Kasumi-1 (cell line): ENCODE data around the gene NOTCH2.
"Not testable (repeated sequence)": the region's sequence is repeated elsewhere in the genome, so short reads cannot be mapped to it uniquely, and the experiment has no call there.

Experiments used
- DNase-seq, 2 experiments: peaks; one replicate each; lab custom pipeline; 2025; lab: John Stamatoyannopoulos, UW

Gene NOTCH2

DNA sequence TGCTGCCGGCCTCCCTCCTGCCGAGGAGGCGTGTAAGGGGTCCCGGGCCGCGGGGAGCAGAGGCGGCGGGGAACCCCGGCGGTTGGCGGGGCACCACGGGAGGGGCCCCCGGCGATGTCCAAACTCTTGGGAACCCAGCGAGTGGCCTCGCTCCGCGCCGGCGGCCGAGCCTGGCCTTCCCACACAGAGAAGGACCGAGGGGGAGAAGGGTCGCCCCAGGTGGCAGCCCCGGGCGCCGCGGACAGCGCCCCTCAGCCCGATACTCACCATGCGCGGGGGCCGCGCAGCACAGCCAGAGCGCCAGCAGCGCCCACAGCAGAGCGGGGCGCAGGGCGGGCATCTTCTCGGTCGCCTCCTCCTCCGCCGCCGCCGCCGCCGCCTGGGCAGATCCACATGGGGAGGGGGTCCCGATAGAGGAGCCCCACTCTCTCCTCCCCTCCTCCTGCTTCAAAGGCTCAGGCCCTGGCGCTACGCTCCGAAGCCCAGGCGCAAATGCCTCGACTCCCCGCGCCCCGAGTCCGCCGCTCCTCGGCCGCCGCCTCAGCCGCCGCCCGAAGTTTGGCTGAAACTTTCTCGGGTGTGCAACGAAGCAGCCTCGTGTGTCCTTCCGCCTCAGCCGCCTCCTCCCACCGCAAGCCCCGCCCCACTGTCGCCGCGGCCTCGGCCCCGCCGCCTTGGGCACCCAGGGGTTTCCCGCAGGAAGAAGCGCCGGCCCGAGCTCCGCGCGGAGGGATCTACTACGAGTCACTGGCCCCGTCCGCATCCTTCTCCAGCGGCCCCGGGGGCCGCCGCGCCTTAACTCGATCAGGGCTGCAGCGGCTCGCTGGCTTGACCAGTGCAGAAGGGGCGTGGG, at the start of gene NOTCH2:
NOTCH2 (minus strand) TSS at position 596 of the 853 bp plus-strand sequence; CDS start at position 340, 256 bp downstream.
- not testable (repeated sequence) for DNase-seq

DNA sequence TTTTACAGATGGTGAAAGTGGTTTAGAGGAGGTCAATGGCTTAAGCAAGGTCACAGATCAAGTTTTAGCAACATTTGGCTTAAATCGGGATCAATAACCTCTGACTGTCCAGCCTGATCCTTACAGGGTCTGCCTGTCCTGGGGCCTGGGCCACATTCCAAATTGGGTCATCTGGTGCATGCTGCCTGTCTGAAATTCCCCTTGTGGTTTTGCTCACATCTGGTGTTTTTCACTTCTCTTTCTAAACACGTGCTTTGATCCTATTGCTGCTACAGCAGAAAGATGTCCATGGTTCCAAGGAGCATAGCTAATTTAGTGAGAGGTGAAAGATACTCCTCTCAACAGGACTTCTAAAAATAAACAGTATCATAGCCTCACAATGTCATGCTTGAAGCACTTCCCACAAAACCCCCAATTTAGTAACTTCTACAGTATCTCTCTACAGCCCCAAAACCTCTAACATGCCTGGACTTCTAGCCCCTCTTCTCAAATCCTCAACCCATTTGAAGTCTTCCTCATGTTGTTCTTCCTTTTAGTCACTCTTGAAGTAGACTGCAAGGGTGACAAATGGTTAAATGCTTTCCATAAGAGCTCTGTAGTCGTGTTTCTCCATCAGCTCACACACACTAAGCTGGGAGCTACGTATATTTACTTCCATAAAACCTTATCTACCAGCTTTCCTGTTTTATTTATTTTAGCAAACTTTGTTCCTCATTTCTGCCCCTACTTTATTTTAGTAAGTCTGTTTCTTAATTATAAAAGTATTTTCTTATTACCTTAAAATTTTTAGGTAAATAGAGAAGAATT, 48.1 kb upstream of the NOTCH2 start:
- peak; percentile 34 to 38 for DNase-seq

DNA sequence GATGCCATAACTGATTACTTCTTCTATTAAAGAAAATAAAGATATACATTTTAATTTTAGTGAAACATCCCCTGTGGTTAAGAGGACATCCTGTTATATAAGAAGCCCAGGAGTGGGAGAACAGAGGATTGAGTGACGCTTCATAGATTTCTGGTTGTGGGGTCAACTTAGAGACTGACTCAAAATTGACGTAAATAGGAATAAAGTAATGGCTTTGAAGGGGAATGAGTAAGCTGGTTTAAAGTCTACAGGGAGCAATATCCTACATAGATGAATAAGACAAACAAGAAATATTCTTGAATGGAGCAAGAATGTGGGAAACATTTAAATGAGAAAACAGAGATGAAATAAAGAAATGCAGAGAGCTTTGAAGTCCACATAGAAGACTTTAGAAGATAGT, 46.6 kb upstream of the NOTCH2 start:
- not testable (repeated sequence) for DNase-seq

DNA sequence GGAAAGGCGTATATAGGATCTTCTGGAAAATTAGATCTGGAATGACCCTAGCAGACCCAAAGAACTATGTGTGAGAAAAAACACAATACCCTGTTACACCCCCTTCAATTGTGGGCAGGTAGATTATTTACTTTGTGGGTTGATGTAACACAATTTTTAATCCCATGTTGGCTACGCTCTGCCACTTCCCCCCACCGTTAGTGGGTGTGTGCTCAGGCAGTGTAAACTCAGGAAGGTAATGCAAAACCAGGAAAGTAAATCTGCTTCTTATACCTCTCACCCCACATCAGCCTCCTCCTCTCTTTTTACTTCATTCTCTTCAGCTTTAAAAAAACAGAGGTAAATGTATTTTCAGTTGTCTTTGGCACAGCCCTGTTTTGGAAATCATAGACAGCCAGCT, 43.7 kb upstream of the NOTCH2 start:
- not testable (repeated sequence) for DNase-seq

DNA sequence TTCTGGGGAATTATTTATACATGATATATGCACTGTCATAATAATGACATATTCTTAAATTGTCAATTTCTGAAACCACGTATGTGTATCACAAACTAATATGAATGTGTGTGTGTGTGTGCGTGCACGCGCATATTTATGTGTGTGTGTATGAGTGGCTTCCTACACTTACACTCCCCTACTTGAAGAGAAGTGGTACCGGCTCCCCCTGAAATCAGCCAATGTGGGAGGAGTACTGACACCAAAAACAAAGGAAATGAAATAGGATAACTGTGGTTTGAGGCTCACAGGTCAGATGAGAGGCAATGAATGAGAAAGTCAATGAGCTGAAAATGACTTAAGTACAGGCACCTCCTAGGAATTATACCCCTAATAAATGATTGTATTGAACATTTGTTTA, 42.8 kb upstream of the NOTCH2 start:
- not testable (repeated sequence) for DNase-seq

DNA sequence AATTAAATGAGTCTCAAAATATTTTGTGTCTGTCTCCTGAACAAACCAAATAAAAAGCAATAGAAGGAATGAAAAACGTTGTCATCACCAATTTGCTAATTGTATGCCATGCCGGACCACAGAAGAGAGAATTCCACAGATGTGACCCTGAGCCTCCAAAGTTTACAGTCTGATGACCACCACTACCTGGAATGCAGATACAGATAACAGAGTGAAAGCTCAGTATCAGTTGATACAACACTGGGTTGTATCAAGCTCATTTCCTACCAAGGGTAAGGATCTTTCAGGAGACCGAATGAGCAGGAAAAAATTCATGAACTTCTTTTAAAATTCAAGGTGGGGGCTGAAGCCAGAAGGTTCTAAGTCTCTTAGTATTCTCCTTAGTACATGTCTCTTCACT, 42.3 kb upstream of the NOTCH2 start:
- not testable (repeated sequence) for DNase-seq

DNA sequence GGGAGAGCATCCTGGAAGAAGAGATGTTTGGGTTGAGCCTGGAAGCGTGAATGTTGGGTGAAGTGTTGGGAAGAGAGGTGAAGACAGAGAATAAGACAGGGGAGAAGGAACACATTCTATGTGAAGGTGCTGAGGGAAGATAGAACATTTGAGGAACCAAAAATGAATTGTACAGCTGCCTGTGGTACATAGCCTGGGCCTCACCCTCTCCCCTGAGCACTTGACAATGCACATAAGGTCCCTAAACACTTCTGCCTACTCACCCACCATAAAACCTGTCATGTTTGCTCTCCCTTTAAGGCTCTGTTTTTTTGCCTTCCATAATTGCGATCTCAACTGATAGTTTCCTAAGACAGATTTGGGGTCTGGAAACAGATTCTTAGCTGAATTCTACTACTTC, 41.5 kb upstream of the NOTCH2 start:
- not testable (repeated sequence) for DNase-seq

DNA sequence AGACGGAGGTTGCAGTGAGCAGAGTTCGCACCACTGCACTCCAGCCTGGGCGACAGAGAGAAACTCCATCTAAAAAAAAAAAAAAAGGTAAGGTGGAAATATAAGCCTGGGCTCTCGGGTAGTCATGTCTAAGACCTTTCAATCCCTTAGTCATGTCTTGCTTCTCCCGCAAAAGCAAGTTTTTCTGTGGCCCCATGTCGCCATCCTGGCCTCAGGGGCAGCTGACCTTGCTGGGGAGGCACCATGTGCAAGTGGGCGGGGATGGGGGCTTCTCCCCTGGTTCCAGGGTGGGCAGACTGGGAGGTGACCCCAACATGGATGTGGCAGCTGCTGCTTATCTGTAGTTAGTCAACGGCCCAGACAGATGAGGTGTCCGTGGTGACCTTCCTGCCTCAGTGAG, 40.2 kb upstream of the NOTCH2 start:
- not testable (repeated sequence) for DNase-seq

DNA sequence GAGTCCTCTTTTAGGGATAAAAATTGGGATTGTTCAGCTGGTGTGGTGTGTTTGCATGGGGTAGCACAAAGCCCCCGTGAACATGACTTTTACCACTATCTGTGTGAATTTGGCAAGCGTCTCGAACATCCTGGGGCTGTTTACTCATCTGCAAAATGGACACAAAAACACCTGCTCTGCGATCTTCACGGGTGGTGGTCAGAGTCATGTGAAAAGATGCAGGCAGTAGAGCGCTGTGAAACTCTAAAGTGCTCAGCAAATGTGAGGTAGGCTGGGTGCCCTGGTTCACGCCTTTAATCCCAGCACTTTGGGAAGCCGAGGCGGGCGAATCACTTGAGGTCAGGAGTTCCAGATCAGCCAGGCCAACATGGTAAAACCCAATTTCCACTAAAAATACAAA, 39.7 kb upstream of the NOTCH2 start:
- not testable (repeated sequence) for DNase-seq

DNA sequence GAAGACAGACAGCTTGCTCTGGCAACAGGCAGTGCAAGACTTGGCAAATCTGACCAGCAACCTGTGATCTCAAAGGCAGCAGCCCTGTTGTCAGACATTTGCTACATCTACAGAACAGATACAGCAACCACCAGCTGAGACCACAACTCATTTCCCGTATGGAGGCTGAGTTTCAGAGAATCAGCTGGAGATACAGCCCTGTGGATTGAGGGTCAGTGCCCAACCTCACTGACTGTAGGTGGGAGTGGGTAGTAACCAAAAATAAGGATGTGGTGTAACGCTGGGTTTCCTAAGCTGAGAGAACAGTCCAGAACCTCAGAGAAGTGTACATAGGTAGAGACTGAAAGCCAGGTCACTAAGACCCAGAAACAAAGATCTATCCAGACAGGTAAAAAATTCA, 35.8 kb upstream of the NOTCH2 start:
- not testable (repeated sequence) for DNase-seq

DNA sequence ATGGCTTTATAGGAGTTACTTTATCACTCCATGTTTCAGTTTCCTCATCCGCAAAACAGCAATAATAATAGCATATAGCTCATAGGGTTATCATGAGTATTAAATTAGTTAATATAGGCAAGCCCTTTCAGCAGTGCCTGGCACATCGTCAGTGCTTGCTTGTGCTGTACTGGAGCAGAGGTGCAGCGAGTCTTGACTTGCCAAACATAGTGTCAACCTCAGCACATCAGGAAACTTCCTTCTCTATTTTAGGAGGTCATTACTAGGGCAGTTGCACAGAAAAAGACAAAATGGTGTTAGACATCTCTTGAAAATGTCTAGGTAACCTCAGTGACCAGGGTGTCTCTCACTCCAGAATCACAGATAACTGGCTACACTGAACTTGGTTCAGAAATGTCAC, 34.3 kb upstream of the NOTCH2 start:
- DNase-seq = not testable (repeated sequence)

DNA sequence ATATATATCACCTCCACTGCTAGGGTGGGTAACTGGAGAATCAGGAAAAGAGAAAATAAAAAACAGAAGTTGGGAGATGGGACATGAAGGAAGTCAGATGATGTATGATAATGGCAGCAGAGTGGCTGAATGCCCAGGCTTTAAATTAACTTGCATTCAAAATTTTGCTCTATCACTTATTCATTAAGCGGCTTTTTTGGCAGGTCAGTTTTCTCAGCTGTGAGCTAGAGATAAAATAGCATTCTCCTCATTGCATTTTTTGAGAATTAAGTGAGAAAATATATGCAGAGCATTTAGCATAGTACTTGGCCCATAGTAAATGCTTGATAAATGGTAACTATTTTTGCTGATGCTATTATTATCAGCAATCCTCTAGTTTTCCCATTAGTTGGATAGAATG, 32.1 kb upstream of the NOTCH2 start:
- DNase-seq = not testable (repeated sequence)

DNA sequence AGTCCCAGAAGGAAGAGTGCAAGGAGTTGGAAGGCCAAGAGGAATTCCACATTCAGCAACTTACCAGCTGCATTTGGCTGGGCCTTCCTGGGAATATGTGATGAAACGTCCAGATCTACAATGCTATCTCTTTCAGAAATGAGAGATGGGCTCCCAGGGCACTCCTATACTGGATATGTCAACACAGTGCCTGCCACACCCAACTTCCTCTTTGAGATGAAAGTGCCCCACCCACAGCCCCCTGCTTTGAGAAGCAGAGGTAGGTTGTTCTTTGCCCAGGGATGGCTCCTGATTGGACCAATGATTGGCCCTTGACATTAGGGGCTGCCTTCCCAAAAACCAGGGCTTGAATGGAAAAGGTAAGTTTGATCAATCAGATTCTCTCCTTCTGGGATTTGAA, 31.1 kb upstream of the NOTCH2 start:
- not testable (repeated sequence) for DNase-seq

DNA sequence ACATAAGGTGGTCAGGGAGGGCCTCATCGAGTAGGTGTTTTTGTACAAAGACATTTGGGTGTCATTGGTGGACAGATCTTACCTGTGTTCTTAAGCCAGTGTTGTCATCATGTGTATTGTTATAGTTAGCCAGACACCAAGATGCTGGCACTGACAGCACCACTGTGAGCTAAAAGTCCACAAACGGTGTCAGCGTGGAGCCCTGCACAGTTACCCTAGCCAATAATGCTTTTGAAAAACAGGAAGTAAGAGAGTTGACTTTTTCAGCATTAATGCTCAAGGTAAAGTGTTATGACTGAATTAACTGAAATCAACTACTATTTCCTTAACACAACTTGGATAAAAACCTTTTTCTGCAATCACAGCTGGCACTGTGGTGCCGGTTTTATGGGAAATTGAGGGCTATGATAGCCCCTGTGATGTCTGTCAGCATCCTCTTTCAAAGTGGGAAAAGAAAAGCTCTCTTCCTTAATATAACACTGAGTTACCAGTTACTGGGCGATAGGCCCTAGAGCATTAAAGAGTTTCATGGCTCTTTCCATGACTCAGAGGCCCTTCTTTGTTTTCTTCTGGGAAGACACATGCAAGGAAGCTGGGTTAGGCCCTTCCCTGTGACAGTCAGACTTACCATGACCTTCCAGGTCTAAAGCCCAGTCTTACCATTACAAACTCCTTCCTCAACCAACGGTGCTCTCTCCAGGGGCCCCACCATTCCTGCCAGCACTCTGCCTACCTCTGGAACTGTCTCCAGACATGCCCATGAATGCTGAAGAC, 29.7 kb upstream of the NOTCH2 start:
- DNase-seq = not testable (repeated sequence)

DNA sequence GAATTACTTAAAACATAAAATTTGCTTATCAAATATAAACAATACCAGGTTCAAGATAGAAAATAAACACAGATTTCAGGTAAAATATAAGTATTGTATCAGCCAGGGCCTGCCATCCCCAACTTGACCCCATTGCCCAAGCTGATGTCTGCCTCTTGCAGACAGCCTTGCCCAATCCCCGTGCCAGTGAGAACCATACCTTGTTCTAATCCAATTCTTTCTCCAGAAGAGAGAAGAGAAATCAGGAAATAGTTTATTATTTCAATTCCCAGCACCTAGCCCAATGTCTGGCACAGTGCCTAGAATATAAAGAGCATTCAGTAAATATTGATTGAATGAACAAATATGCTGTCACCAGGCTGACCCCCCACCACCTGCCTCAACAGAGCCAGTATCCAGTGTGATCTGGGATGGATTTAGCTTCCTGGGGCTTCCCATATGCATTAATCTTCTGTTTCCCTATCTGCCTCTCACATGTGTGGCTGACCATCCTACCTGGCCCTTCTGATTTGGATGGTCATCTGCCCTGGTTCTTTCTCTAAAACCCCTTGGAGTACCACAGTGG, 27.6 kb upstream of the NOTCH2 start:
- DNase-seq = not testable (repeated sequence)

DNA sequence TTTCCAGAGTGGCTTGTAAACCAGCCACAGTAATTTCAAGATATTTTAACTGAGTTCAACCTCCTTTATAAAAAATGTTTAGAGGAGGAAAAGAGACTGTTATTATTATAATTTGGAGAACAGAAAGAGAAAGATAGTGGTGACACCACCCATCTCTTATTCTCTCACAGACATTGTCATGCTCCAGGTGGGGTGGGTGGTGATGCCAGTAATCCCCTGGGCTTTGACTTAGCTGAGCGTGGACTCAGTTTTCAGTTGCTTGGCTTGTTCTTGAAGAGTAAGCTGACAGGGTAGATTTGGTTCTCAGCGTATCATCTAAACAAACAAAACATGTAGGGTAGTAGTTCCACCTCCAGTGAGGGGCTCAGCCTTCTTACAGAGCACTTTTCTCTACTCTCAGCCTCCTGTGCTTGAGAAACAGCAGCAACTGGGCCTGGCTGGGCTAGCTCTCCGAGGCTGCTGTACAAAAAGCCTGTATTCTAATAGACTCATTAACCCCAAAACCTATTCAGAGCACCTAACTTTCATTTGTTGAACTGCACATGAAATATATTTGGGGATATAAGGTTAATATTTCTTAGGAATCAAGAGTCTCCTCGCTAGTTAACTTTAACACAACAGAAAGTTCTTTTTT, 24.2 kb upstream of the NOTCH2 start:
- not testable (repeated sequence) for DNase-seq

DNA sequence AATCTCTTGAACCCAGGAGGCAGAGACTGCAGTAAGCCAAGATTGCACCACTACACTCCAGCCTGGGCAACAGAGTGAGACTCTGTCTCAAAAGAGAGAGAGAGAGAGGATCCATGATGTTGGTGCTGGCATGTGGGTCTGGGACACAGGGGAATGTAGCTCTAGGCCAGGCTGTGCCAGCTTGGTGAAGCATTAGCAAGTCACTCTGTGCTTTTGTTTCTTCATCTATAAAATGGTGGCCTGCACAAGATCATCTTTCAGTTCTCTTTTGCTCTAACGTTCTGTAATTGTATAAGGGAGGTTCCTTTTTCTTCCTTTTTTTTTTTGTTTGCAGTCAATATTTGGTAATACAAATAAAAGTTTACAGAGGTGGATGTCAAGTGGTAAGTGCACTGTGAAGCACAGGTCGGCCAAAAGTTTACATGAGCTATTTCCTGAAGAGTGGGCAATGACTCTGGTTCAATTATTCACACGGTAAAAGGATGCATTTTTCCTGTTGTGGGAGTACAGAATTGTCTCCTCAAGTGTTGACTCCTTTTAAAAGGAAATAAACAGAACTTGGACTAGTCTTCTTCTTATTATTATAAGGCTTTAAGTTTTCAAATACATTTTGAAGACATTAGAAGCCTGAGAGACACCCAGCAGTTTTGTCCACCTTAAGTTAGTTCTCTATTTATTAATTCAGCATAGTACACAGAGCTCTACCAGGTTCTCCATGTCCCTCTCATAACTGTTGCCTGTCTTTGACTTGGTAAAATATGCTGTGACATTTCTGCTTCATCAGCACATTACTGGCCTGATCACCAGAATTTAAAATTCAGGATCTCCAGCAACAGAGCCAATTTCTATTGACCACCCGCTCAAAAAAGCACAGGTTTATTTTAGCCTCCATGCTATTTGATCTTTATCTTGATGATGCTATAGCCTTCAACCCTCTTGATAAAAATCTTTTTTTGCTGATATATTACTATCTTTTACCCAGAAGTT, 23.1 kb upstream of the NOTCH2 start:
- DNase-seq = not testable (repeated sequence)

DNA sequence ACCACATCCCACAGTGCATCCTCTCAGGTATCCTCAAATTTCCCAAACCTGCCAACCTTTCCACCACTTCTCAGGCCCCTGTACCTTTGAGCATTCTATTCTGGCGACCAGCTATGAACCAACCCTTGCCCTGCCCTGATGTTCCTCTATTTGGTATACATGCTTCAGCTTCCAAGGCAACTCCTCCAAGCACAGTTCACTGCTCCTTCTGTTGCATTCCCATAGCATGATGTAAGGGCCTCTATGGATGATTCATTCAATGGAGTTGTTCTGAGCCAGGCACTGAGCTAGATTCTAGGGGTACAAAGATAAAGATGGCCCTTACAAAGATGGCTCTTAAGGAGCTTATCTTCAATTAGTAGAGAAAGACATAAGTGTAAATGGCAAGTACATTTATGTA, 21.4 kb upstream of the NOTCH2 start:
- DNase-seq = not testable (repeated sequence)

DNA sequence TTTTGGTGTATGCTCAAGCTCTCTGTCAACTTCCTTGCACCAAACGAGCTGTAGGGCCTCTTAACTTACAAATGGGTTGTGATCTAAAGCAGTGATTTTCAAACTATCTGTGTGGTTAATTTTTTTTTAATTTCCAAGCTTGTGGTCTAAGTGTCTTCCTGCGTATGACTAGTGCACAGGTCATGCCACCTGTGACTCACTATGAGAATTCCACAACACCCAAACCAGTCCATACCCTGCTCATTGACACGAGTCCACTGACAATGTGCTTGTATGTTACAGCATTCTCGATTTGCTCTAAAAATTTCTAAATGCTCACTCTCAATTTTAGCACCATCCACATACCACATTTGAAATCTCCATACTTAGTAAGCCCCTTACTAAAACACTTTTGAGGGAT, 18.5 kb upstream of the NOTCH2 start:
- not testable (repeated sequence) for DNase-seq

DNA sequence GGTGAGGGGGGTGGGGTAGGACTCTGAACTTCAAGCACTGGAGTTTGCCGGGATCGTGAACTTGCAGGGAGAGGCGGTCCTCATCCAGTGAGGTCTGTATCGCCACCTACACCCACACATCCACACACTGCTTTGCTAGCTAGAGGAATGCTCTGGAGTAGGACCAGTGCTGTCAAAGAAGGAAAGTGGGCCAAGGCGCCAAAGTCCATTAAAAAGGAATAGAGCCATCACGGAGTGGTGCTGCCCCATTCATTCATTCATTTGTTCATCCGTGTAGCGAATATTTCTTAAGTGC, 405 bp upstream of the NOTCH2 start:
- DNase-seq = not testable (repeated sequence)
